H9 (cell line): ENCODE results near the gene DMD. TPM values are rescaled to one million over a fixed set of nuclear protein-coding genes. Genes with fewer than 3 reads are reported as not detected.

Source experiments
- DNase-seq: peaks from one replicate; pipeline ENCODE4 v3.0.0-alpha.2; 2017
- H2AFZ ChIP-seq: one replicate; pipeline ENCODE4 v1.6.1; 2013; ENCODE audit warnings: mild to moderate bottlenecking, low read length, control low read depth, moderate library complexity
- H2AK5ac ChIP-seq: 2 replicates; pipeline ENCODE4 v1.6.1; 2013; ENCODE audit warnings: low read length, control low read depth, mixed read lengths; ENCODE audit not compliant: insufficient read length
- H2BK120ac ChIP-seq: one replicate; pipeline ENCODE4 v1.6.1; 2013; ENCODE audit warnings: low read depth, mild to moderate bottlenecking, low read length, control low read depth, inconsistent platforms; ENCODE audit not compliant: poor library complexity, severe bottlenecking
- H2BK12ac ChIP-seq: 2 replicates; pipeline ENCODE4 v1.6.1; 2013; ENCODE audit warnings: low read length, control low read depth, mixed read lengths, low read depth; ENCODE audit not compliant: insufficient read length
- H2BK15ac ChIP-seq: 2 replicates; pipeline ENCODE4 v1.6.1; 2013; ENCODE audit warnings: low read depth, low read length, control low read depth
- H2BK20ac ChIP-seq: one replicate; pipeline ENCODE4 v1.6.1; 2013; ENCODE audit warnings: low read depth, mild to moderate bottlenecking, low read length, control low read depth, inconsistent platforms; ENCODE audit not compliant: poor library complexity, severe bottlenecking
- H2BK5ac ChIP-seq: 2 replicates; pipeline ENCODE4 v1.6.1; 2013; ENCODE audit warnings: low read length, control low read depth, mixed read lengths; ENCODE audit not compliant: insufficient read length
- H3K14ac ChIP-seq: 2 replicates; pipeline ENCODE4 v1.6.1; 2013; ENCODE audit warnings: low read length, control low read depth; ENCODE audit not compliant: insufficient read depth
- H3K18ac ChIP-seq: 2 replicates; pipeline ENCODE4 v1.6.1; 2013; ENCODE audit warnings: low read depth, mild to moderate bottlenecking, mixed read lengths, low read length, control low read depth; ENCODE audit not compliant: insufficient read length
- H3K23ac ChIP-seq: 2 replicates; pipeline ENCODE4 v1.6.1; 2013; ENCODE audit warnings: low read length, control low read depth, mixed read lengths, low read depth; ENCODE audit not compliant: insufficient read length
- H3K23me2 ChIP-seq: 2 replicates; pipeline ENCODE4 v1.6.1; 2013; ENCODE audit warnings: low read depth, mild to moderate bottlenecking, mixed read lengths, low read length, control low read depth; ENCODE audit not compliant: insufficient read length, poor library complexity, severe bottlenecking
- H3K27ac ChIP-seq: 2 replicates; pipeline ENCODE4 v1.5.1; 2013; ENCODE audit warnings: low read length, control low read depth, mixed read lengths, low read depth; ENCODE audit not compliant: insufficient read length
- H3K27me3 ChIP-seq: 2 replicates; pipeline ENCODE4 v1.6.1; 2013; ENCODE audit warnings: low read length, control low read depth, inconsistent platforms; ENCODE audit not compliant: insufficient read depth
- H3K4ac ChIP-seq: 2 replicates; pipeline ENCODE4 v1.6.1; 2013; ENCODE audit warnings: low read depth, mild to moderate bottlenecking, control low read depth, inconsistent platforms, low read length, moderate library complexity
- H3K4me1 ChIP-seq: 2 replicates; pipeline ENCODE4 v1.6.1; 2013; ENCODE audit warnings: low read length, control low read depth, inconsistent platforms; ENCODE audit not compliant: insufficient read depth
- H3K4me2 ChIP-seq: 2 replicates; pipeline ENCODE4 v1.6.1; 2013; ENCODE audit warnings: low read length, control low read depth, mixed read lengths; ENCODE audit not compliant: insufficient read length, insufficient read depth
- H3K56ac ChIP-seq: 2 replicates; pipeline ENCODE4 v1.6.1; 2013; ENCODE audit warnings: low read depth, mild to moderate bottlenecking, mixed read lengths, low read length, control low read depth; ENCODE audit not compliant: insufficient read length
- H3K79me1 ChIP-seq: 2 replicates; pipeline ENCODE4 v1.6.1; 2013; ENCODE audit warnings: low read depth, mild to moderate bottlenecking, moderate library complexity, low read length, control low read depth, inconsistent platforms; ENCODE audit not compliant: insufficient read depth, poor library complexity, severe bottlenecking
- H3K79me2 ChIP-seq: 2 replicates; pipeline ENCODE4 v1.6.1; 2013; ENCODE audit warnings: low read length, control low read depth, inconsistent platforms; ENCODE audit not compliant: insufficient read depth
- H3K9ac ChIP-seq: 2 replicates; pipeline ENCODE4 v1.6.1; 2013; ENCODE audit warnings: low read length, control low read depth, mixed read lengths; ENCODE audit not compliant: insufficient read length; ENCODE audit errors: extremely low read depth
- H3K9me3 ChIP-seq: one replicate; pipeline ENCODE4 v1.6.1; 2013; ENCODE audit warnings: low read depth, low read length, inconsistent platforms; ENCODE audit not compliant: control insufficient read depth
- H3T11ph ChIP-seq: one replicate; pipeline ENCODE4 v1.6.1; 2013; ENCODE audit warnings: mild to moderate bottlenecking, low read length, control low read depth, inconsistent platforms
- H4K20me1 ChIP-seq: one replicate; pipeline ENCODE4 v1.6.1; 2013; ENCODE audit not compliant: control insufficient read depth, insufficient read length, insufficient read depth
- H4K5ac ChIP-seq: 2 replicates; pipeline ENCODE4 v1.6.1; 2013; ENCODE audit warnings: low read depth, mild to moderate bottlenecking, mixed read lengths, low read length, control low read depth; ENCODE audit not compliant: insufficient read length
- H4K8ac ChIP-seq: replicated peaks from 2 replicates; pipeline ENCODE4 v1.6.1; 2013; ENCODE audit warnings: low read length, control low read depth, mixed read lengths, low read depth; ENCODE audit not compliant: insufficient read length
- H4K91ac ChIP-seq: 2 replicates; pipeline ENCODE4 v1.6.1; 2013; ENCODE audit warnings: low read depth, mild to moderate bottlenecking, moderate library complexity, mixed read lengths, low read length, control low read depth; ENCODE audit not compliant: insufficient read length
- H3K27ac Mint-ChIP-seq, 3 experiments: 2 replicates in 2 of 3; 3 replicates in 1 of 3; pipeline ENCODE4 v1.8.0; 2020 to 2021; ENCODE audit warnings: mixed read lengths in 3 of 3, mild to moderate bottlenecking in 1 of 3, moderate library complexity in 1 of 3
- H3K27me3 Mint-ChIP-seq: 2 replicates; pipeline ENCODE4 v1.8.0; 2021; ENCODE audit warnings: low read depth, mild to moderate bottlenecking, moderate library complexity, mixed read lengths
- H3K36me3 Mint-ChIP-seq, 3 experiments: 2 replicates in 2 of 3; 3 replicates in 1 of 3; pipeline ENCODE4 v1.8.0; 2020 to 2021; ENCODE audit warnings: low read depth in 3 of 3, mixed read lengths in 3 of 3; ENCODE audit not compliant: insufficient read depth in 1 of 3
- H3K4me1 Mint-ChIP-seq, 2 experiments: 2 replicates each; pipeline ENCODE4 v1.8.0; 2020; ENCODE audit warnings: mixed read lengths in 2 of 2
- H3K4me3 Mint-ChIP-seq, 2 experiments: 2 replicates in 1 of 2; 3 replicates in 1 of 2; pipeline ENCODE4 v1.8.0; 2020 to 2021; ENCODE audit warnings: mild to moderate bottlenecking in 2 of 2, mixed read lengths in 2 of 2, moderate library complexity in 1 of 2
- H3K9me3 Mint-ChIP-seq, 2 experiments: 2 replicates in 1 of 2; 3 replicates in 1 of 2; pipeline ENCODE4 v1.8.0; 2020; ENCODE audit warnings: mild to moderate bottlenecking in 2 of 2, mixed read lengths in 2 of 2, moderate library complexity in 1 of 2
- WGBS: extraction: QIAGEN DNeasy Blood & Tissue Kit; methylation state at CpG from one replicate; pipeline ENCODE4 v1.1.7; 2013; ENCODE audit warnings: missing lambda C conversion rate, low lambda C conversion rate, mixed read lengths; ENCODE audit not compliant: insufficient read length; ENCODE audit errors: extremely low coverage; 5-methylcytosine and 5-hydroxymethylcytosine counted together
- total RNA-seq: library from RNA; stranded (reverse); gene quantifications from 2 replicates; pipeline ENCODE4 v1.2.1, GENCODE V29; 2021
- TF ChIP-seq, protein P1 (sequence below): fragments of 200-600 bp; sonication (generic); conservative IDR thresholded peaks from 3 replicates; pipeline ENCODE4 v1.8.0; 2021; ENCODE audit warnings: antibody characterized with exemption, mild to moderate bottlenecking

The DMD gene
- total RNA-seq, 1 experiment from 2014 or later = 3.8 TPM

DNA sequence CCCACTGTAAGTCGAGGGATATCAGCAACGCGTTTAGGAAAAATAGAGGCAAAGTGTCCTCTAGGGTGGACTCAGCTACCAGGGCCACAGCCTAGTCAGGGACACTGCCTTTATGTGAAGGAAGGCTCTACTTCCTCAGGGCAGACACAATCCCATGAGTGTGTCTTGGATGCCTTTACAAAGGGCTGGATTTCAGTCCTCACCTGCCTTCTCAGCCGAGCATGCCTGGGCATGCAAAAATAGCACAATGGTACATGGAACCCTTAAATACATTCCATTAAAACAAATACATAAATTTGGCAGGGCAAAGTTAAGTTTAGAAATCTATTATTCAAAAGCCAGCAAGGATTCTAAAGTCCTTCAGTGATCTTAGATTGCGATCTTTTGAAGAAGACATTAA is 51.1 kb downstream of the DMD start:
- H3K27ac Mint-ChIP-seq = peak overlapping the region in 1 of 3 experiments; percentile 53; a peak in 1 of 7 replicates
- H3K23me2 ChIP-seq = no peaks in the 10 kb centered on the region
- no peak overlapping the region for H4K8ac ChIP-seq
- H2BK12ac ChIP-seq = no peak overlapping the region
- no peak overlapping the region for H3K4ac ChIP-seq
- no peak overlapping the region for H2AK5ac ChIP-seq
- H2BK15ac ChIP-seq = no peak overlapping the region
- H2BK20ac ChIP-seq = no peak overlapping the region
- no peaks in the 10 kb centered on the region for H3K9me3 ChIP-seq
- H3K18ac ChIP-seq = no peak overlapping the region
- H3K4me3 Mint-ChIP-seq = no peak overlapping the region
- H3K79me1 ChIP-seq = no peaks in the 10 kb centered on the region
- H4K5ac ChIP-seq = no peak overlapping the region
- no peak overlapping the region for H3K23ac ChIP-seq
- no peaks in the 10 kb centered on the region for H3K79me2 ChIP-seq
- no CpG with 5 or more reads among the region's 5 CpGs for WGBS
- no peak overlapping the region for H3T11ph ChIP-seq
- no peak overlapping the region for H3K27ac ChIP-seq
- no peak overlapping the region for H2BK120ac ChIP-seq
- no peaks in the 10 kb centered on the region for H3K4me1 ChIP-seq
- DNase-seq = no peak
- H3K4me1 Mint-ChIP-seq = no peaks in the 10 kb centered on the region
- no peak overlapping the region for H3K56ac ChIP-seq
- no peaks in the 10 kb centered on the region for H4K20me1 ChIP-seq
- H3K36me3 Mint-ChIP-seq = no peaks in the 10 kb centered on the region; a peak in 1 of 7 replicates
- H3K27me3 ChIP-seq = no peaks in the 10 kb centered on the region
- no peak overlapping the region for H4K91ac ChIP-seq
- H3K27me3 Mint-ChIP-seq = no peaks in the 10 kb centered on the region
- no peak overlapping the region for H2BK5ac ChIP-seq
- TF ChIP-seq, protein P1, sequence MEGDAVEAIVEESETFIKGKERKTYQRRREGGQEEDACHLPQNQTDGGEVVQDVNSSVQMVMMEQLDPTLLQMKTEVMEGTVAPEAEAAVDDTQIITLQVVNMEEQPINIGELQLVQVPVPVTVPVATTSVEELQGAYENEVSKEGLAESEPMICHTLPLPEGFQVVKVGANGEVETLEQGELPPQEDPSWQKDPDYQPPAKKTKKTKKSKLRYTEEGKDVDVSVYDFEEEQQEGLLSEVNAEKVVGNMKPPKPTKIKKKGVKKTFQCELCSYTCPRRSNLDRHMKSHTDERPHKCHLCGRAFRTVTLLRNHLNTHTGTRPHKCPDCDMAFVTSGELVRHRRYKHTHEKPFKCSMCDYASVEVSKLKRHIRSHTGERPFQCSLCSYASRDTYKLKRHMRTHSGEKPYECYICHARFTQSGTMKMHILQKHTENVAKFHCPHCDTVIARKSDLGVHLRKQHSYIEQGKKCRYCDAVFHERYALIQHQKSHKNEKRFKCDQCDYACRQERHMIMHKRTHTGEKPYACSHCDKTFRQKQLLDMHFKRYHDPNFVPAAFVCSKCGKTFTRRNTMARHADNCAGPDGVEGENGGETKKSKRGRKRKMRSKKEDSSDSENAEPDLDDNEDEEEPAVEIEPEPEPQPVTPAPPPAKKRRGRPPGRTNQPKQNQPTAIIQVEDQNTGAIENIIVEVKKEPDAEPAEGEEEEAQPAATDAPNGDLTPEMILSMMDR = no peak
- no peak overlapping the region for H3K9ac ChIP-seq
- H2AFZ ChIP-seq = no peak overlapping the region
- no peak overlapping the region for H3K14ac ChIP-seq
- peaks cover 3 to 15% of the 10 kb centered on the region in 2 experiments; a peak in 4 of 5 replicates for H3K9me3 Mint-ChIP-seq
- no peak overlapping the region for H3K4me2 ChIP-seq
